NCI-H2029 (cell line): ENCODE data around the gene GALNT11.

Source experiments
- DNase-seq: peaks from one replicate; lab custom pipeline; 2025; lab: John Stamatoyannopoulos, UW

Gene GALNT11

GRCh38 chr7:152120210-152120609 is 94.7 kb downstream of the GALNT11 start:
- DNase-seq, result no peak

DNA sequence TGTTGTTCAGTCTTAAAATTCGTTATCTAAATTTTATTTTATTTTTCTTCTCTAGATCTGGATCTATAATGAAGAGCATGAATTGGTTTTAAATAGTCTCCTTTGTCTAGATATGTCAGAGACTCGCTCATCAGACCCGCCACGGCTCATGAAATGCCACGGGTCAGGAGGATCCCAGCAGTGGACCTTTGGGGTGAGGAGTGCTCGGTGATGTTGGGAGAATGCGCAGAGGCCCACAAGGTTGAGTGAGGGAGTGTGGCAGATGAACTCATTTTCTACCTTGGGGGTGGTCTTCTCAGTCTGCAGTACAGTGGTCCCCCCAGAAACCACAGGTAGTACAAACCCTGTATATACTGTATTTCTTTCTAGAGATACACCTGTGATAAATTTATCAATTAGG is 95.3 kb downstream of the GALNT11 start:
- DNase-seq, result no peak

GRCh38 chr7:152121432-152121831 is 96.0 kb downstream of the GALNT11 start:
- no peak for DNase-seq

GRCh38 chr7:152122540-152122939 is 97.1 kb downstream of the GALNT11 start:
- DNase-seq, result no peak

DNA sequence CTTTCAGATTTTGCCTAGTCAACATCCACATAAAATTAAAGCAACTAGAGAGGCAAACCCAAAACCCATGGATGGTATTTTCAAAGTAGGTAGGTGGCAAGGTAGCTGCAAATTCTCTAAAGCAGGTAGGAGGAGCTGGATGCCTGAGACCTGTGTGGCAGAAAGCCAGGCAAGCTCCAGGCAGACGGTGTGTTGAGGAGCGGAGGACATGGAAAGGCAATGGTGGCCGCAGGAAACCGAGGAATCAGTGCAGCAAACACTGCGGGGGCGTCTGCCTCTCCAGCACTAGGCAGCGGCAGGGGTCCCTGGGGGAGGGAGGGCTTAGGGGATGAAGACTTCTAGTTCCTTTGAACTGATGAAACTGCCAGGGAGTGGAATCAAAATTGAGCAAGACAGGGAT is 101.3 kb downstream of the GALNT11 start:
- no peak for DNase-seq

- DNase-seq, result no peak
Measured at GRCh38 chr7:152127229-152127628, 101.8 kb downstream of the GALNT11 start.

- DNase-seq, result no peak
Measured at GRCh38 chr7:152128252-152128651, 102.8 kb downstream of the GALNT11 start.

GRCh38 chr7:152128741-152129461 is 103.4 kb downstream of the GALNT11 start:
- no peak for DNase-seq

GRCh38 chr7:152129682-152130081 is 104.2 kb downstream of the GALNT11 start:
- DNase-seq, result no peak

DNA sequence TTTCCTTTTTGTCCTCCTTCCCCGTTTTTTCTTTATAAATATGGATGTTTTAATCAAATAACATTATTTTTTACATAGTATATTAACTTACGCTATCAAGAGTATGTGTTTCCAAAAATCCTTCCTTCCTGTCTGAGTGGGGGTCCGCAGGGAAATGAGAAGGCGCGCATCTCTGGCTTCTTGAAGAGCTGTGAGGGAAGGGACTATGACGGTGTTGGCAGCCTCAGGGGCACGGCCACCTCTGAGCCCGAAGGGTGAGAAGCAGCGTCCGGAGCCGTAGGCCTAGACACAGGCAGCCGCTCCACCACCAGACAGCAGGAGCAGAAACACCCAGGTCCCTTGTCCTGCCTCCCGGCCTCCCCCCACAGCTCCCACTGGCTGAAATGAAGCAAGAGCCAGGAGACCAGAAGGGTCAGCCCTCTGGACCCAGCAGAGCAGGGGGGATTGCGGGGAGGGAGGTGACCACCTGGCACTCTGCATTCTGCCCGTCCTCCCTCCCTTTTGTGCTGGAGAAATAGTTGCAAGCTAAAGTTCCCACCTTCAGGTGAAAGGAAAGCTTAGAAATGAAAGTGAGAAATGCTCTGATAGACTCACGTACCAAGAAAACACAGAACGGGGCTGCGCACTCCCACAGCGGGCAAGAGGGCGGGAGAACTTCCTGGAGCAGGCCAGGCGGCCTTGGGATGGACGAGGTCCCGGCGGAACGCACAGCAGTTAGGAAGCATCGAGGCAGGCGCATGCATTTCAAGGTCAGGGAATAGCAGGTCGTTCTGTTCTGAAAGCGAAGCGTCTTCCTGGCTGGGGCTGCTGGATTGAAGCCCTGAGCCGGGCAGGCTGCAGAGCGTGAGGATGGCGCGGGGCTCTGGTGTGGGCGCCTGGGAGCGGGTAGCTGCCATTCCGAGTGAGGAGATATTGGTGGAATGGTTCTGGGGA is 105.5 kb downstream of the GALNT11 start:
- DNase-seq, result no peak

GRCh38 chr7:152131981-152132494 is 106.6 kb downstream of the GALNT11 start:
- no peak for DNase-seq

DNA sequence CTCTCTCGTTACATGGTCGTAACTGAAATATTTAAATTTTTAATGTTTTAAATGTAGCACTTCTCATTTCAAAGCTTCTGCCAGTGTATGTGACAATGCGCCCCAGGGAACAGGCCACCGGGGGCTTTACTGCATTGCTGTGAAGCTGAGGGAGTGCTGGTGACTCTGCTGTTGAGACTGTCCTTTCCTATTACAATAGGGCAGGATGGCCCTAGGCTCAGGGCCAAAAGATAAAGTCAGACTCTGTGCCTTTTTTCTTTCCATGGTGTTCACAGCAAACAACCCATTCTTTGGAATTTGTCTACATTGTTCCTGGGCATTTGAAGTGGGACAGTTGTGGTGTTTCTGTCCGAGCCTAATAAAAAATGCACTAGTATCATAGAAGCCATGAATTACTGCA is 107.3 kb downstream of the GALNT11 start:
- no peak for DNase-seq

DNA sequence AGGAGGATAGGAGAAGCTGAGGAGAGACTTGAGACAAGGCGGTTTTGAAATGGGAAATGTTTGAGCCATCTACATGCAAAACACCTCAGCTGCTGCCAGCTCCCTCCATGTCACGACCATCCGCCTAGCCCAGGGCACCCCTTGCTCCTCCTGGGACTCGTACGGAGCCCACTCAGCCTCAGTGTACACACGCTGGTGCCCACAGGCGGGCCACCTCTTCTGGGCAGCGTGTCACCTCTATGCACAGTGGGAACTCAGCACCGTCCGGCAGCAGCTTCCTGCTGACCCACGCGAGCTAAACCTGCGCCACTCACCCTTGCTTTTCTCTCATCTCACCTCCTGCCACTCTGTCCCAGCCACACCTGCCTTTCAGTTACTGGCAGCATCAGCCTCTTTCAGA is 108.3 kb downstream of the GALNT11 start:
- DNase-seq, result no peak

- DNase-seq, result no peak
Measured at GRCh38 chr7:152136686-152137085, 111.2 kb downstream of the GALNT11 start.

DNA sequence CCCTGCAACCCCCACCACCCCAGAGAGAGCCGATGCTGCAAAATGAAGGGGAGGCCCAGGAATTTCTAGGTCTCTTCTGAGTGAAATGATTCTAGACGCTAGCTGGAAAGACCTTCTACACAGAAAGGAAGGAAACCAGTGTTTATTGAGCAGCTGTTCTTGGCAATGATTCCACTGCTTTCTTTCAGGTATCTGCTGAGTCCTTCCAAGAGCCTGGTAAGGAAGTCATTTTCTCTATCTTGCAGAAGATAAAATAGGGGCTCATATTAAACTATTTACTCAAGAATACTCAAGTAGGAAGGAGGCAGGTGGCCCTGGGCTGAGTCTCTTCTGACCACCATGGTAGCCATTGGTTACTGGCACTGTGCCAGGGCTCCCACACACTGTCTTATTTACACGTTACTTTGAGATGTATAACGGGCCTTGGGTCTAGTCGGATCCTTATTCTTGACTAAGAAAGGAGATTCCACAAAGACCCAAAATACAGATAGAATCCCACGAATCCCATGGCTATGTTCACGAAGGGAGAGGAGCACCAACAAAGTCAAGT is 112.1 kb downstream of the GALNT11 start:
- DNase-seq, result peak; percentile 28

GRCh38 chr7:152140067-152140466 is 114.6 kb downstream of the GALNT11 start:
- no peak for DNase-seq

- no peak for DNase-seq
Measured at GRCh38 chr7:152140560-152140959, 115.1 kb downstream of the GALNT11 start.

- no peak for DNase-seq
Measured at GRCh38 chr7:152142976-152143595, 117.6 kb downstream of the GALNT11 start.

GRCh38 chr7:152144557-152145245 is 119.2 kb downstream of the GALNT11 start:
- DNase-seq, result no peak

DNA sequence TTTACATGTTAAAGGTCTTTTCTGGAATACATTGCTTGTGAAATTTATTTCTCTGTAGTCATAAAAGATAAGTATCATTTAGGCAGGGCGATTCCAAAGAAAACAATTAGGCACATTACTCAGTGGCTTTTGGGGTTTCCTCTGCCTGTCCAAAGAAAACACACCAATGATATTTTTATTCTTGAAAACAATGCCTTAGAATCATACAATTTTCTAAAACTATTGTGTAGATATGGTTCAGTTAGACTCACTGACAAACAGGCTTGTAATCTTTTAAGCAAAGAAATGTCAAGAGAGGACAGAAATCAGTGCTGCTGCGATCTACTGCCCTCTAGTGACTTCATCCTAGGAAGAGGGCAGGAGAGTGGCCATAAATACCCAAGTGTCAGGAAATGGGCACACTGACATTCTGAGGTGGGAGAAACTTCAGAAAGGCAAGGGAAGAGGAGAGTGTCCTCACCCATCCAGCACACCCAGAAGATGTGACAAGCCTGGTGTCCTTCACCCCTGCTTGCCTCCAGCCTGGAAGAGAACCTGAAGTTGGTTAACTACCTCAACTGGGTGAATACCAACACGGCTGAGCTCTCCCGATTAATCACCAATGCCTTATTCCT is 120.5 kb downstream of the GALNT11 start:
- peak; percentile 23 for DNase-seq

GRCh38 chr7:152148706-152149105 is 123.2 kb downstream of the GALNT11 start:
- no peak for DNase-seq
